Measurements from ENCODE around the gene LUC7L2. TPM values are rescaled to one million over a fixed set of nuclear protein-coding genes. Genes with fewer than 3 reads are reported as not detected.

LUC7L2 gene
- total and polyA plus RNA-seq, 2 of the 8 experiments (the other 6 are each of a cell fraction or from before 2014, with no cell fraction given), result 22.9 to 67.8 TPM

- no peak for TF ChIP-seq CTCF (IDR thresholded peaks at IDR 0.05; ENCODE audit: control extremely low read depth in 1 of 3, insufficient read depth in 1 of 3, low read depth in 1 of 3, low read length in 3 of 3)
Observed at GRCh38 chr7:139370943-139371313, 11.2 kb downstream of the LUC7L2 start (continued).

Measured in H1 (cell line).